ENCODE results near the gene COX4I2. TPM values are rescaled to one million over a fixed set of nuclear protein-coding genes. Genes with fewer than 3 reads are reported as not detected.

COX4I2 gene
- total and polyA plus RNA-seq, 2 donors (not counting 3 experiments of a cell fraction or from before 2014, with no cell fraction given): not detected

- no TSS peak for BruUV-seq (replicated peaks)
- Histone ChIP-seq H3K4me3 (replicated peaks in 1 of 3; ENCODE audit: insufficient read depth in 1 of 3, low read depth in 1 of 3, low read length in 3 of 3) (no peak overlapping the region), H3K4me1 (ENCODE audit: control insufficient read depth, extremely low read depth, insufficient read depth, low read length) (peaks cover 34% of the 10 kb centered on the region), H4K20me1 (replicated peaks; ENCODE audit: control insufficient read depth, extremely low read depth, insufficient read depth, low read length) (no peaks in the 10 kb centered on the region), H3K9me3 (replicated peaks; ENCODE audit: control insufficient read depth, insufficient read depth, low read length) (no peaks in the 10 kb centered on the region), H3K9ac (replicated peaks; ENCODE audit: extremely low read depth, insufficient read depth, low read length) (no peak overlapping the region), H3K79me2 (ENCODE audit: control insufficient read depth, insufficient read depth, low read length) (peaks cover 90% of the 10 kb centered on the region), H3K27me3 (ENCODE audit: control insufficient read depth in 2 of 2, insufficient read depth in 2 of 2, low read length in 2 of 2) (no peaks in the 10 kb centered on the region), H3K27ac (ENCODE audit: insufficient read depth, low read depth, low read length) (no peak overlapping the region), H3K9me1 (replicated peaks; ENCODE audit: control insufficient read depth, extremely low read depth, insufficient read depth, low read length) (no peaks in the 10 kb centered on the region), H2AFZ (ENCODE audit: low read depth, low read length) (no peak overlapping the region), H3K36me3 (ENCODE audit: control insufficient read depth in 2 of 2, extremely low read depth in 1 of 2, insufficient read depth in 2 of 2, low read length in 2 of 2) (peaks cover 2 to 22% of the 10 kb centered on the region in 2 experiments), H3K4me2 (ENCODE audit: insufficient read depth, low read length) (no peak overlapping the region)
- intact Hi-C loops (cut with micrococcal nuclease): no loop called here
- dilution Hi-C loops (cut with MboI; ENCODE audit: extremely low pct_ligation_motif_present, low sequenced_read_pairs): no loop called here
- DNase-seq (ENCODE audit: low read depth, low spot score) (no peak), FAIRE-seq (no peak)
- TF ChIP-seq GATA2 (IDR thresholded peaks at IDR 0.05; ENCODE audit: insufficient read depth, insufficient read length, low read depth, low read length): no peak
- no peak for TF ChIP-seq MAX (IDR thresholded peaks at IDR 0.05; ENCODE audit: insufficient read depth, insufficient read length)
- POLR2A ChIA-PET: no interaction called here
- CTCF ChIA-PET: interaction anchor here (0.6 to 5.9 kb wide), 4 partner anchors 9 to 41 kb away, joined by 3 to 51 read pairs (median 5); partner anchors contain the start of gene BCL2L1
These were observed 44.6 kb downstream of the COX4I2 start for GRCh38 chr20:31682352-31682751.

GRCh38 chr20:31682927-31683326 lies 45.2 kb downstream of the COX4I2 start:
- TF ChIP-seq GATA2 (IDR thresholded peaks at IDR 0.05; ENCODE audit: insufficient read depth, insufficient read length, low read depth, low read length) (no peak), MAX (IDR thresholded peaks at IDR 0.05; ENCODE audit: insufficient read depth, insufficient read length) (no peak), POLR2A (IDR thresholded peaks at IDR 0.05; ENCODE audit: low read depth, low read length) (no peak), MYC (IDR thresholded peaks at IDR 0.05; ENCODE audit: low read depth, low read length) (no peak), EZH2 (IDR thresholded peaks at IDR 0.05; ENCODE audit: borderline replicate concordance, low read depth, low read length, severe bottlenecking) (no peak), POLR2AphosphoS5 (IDR thresholded peaks at IDR 0.05; ENCODE audit: insufficient read depth, low read depth, low read length) (no peak), JUN (IDR thresholded peaks at IDR 0.05; ENCODE audit: borderline replicate concordance, insufficient read depth, insufficient read length, low read depth) (no peak), FOS (IDR thresholded peaks at IDR 0.05; ENCODE audit: borderline replicate concordance, insufficient read depth, low read length) (no peak)
- TF ChIP-seq, protein P1, sequence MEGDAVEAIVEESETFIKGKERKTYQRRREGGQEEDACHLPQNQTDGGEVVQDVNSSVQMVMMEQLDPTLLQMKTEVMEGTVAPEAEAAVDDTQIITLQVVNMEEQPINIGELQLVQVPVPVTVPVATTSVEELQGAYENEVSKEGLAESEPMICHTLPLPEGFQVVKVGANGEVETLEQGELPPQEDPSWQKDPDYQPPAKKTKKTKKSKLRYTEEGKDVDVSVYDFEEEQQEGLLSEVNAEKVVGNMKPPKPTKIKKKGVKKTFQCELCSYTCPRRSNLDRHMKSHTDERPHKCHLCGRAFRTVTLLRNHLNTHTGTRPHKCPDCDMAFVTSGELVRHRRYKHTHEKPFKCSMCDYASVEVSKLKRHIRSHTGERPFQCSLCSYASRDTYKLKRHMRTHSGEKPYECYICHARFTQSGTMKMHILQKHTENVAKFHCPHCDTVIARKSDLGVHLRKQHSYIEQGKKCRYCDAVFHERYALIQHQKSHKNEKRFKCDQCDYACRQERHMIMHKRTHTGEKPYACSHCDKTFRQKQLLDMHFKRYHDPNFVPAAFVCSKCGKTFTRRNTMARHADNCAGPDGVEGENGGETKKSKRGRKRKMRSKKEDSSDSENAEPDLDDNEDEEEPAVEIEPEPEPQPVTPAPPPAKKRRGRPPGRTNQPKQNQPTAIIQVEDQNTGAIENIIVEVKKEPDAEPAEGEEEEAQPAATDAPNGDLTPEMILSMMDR (IDR thresholded peaks at IDR 0.05; ENCODE audit: extremely low read depth in 1 of 2, insufficient read depth in 1 of 2, low read depth in 1 of 2, low read length in 2 of 2): no peak
- H3K79me2 ChIP-seq (ENCODE audit: control insufficient read depth, insufficient read depth, low read length): peaks cover 89% of the 10 kb centered on the region
- peaks cover 28% of the 10 kb centered on the region for H3K4me1 ChIP-seq (ENCODE audit: control insufficient read depth, extremely low read depth, insufficient read depth, low read length)
- no peaks in the 10 kb centered on the region for H4K20me1 ChIP-seq (replicated peaks; ENCODE audit: control insufficient read depth, extremely low read depth, insufficient read depth, low read length)
- FAIRE-seq (peak; percentile 74), DNase-seq (ENCODE audit: low read depth, low spot score) (peak; percentile 31)
- intact Hi-C loops (cut with micrococcal nuclease): loop anchor here (1.0 kb wide), 1 partner anchor 8 kb away; no protein-coding TSS in a partner anchor
- no peaks in the 10 kb centered on the region for H3K9me1 ChIP-seq (replicated peaks; ENCODE audit: control insufficient read depth, extremely low read depth, insufficient read depth, low read length)
- dilution Hi-C loops (cut with MboI; ENCODE audit: extremely low pct_ligation_motif_present, low sequenced_read_pairs): no loop called here
- ChIA-PET POLR2A (interaction anchor here (0.6 to 0.7 kb wide), 2 partner anchors 13 to 24 kb away, joined by 5 to 6 read pairs; no protein-coding TSS in a partner anchor), CTCF (interaction anchor here (1.0 to 5.9 kb wide), 2 partner anchors 13 to 40 kb away, joined by 5 to 51 read pairs; partner anchors contain the start of gene BCL2L1)
- no peaks in the 10 kb centered on the region for H3K27me3 ChIP-seq (ENCODE audit: control insufficient read depth in 2 of 2, insufficient read depth in 2 of 2, low read length in 2 of 2)
- no peak overlapping the region for H3K4me3 ChIP-seq (replicated peaks in 1 of 3; ENCODE audit: insufficient read depth in 1 of 3, low read depth in 1 of 3, low read length in 3 of 3)
- peaks cover 2 to 17% of the 10 kb centered on the region in 2 experiments for H3K36me3 ChIP-seq (ENCODE audit: control insufficient read depth in 2 of 2, extremely low read depth in 1 of 2, insufficient read depth in 2 of 2, low read length in 2 of 2)
- no TSS peak for BruUV-seq (replicated peaks)
- H3K9ac ChIP-seq (replicated peaks; ENCODE audit: extremely low read depth, insufficient read depth, low read length): no peak overlapping the region
- H3K4me2 ChIP-seq (ENCODE audit: insufficient read depth, low read length): no peak overlapping the region
- no peak overlapping the region for H2AFZ ChIP-seq (ENCODE audit: low read depth, low read length)
- H3K27ac ChIP-seq (ENCODE audit: insufficient read depth, low read depth, low read length): peak overlapping the region; percentile 2
- H3K9me3 ChIP-seq (replicated peaks; ENCODE audit: control insufficient read depth, insufficient read depth, low read length): no peaks in the 10 kb centered on the region
